RWPE2 (cell line): Measurements from ENCODE around the gene SORCS3.

Source experiments
- ATAC-seq: fragments of 200-7000 bp; cut with Tn5 transposase; 3 replicates; pipeline ENCODE4 v1.9.1; 2021; ENCODE audit warnings: low read depth
- DNase-seq: peaks from one replicate; pipeline ENCODE4 v3.0.0-alpha.2; 2020; ENCODE audit warnings: low spot score
- H3K27ac ChIP-seq: fragments of 450-650 bp; 2 replicates; pipeline ENCODE4 v1.5.1; 2017; ENCODE audit warnings: mild to moderate bottlenecking; ENCODE audit not compliant: poor library complexity, severe bottlenecking
- H3K27me3 ChIP-seq: fragments of 250-450 bp; sonication (Bioruptor Pico); 2 replicates; pipeline ENCODE4 v1.5.1; 2021; ENCODE audit warnings: mild to moderate bottlenecking, moderate library complexity; ENCODE audit not compliant: insufficient read depth, poor library complexity, severe bottlenecking
- H3K36me3 ChIP-seq: fragments of 250-450 bp; sonication (Bioruptor Pico); 2 replicates; pipeline ENCODE4 v1.5.1; 2020; ENCODE audit warnings: low read depth, mild to moderate bottlenecking, moderate library complexity
- H3K4me1 ChIP-seq: fragments of 250-450 bp; sonication (Bioruptor Pico); 2 replicates; pipeline ENCODE4 v1.5.1; 2021; ENCODE audit warnings: mild to moderate bottlenecking, moderate library complexity; ENCODE audit not compliant: insufficient read depth, poor library complexity, severe bottlenecking
- H3K4me3 ChIP-seq: fragments of 250-450 bp; sonication (Bioruptor Pico); 2 replicates; pipeline ENCODE4 v1.5.1; 2021; ENCODE audit warnings: mild to moderate bottlenecking, moderate library complexity; ENCODE audit not compliant: severe bottlenecking
- H3K9me3 ChIP-seq: fragments of 250-450 bp; sonication (Bioruptor Pico); 2 replicates; pipeline ENCODE4 v1.5.1; 2021; ENCODE audit warnings: mild to moderate bottlenecking, moderate library complexity; ENCODE audit not compliant: severe bottlenecking
- CTCF ChIP-seq: fragments of 450-650 bp; IDR thresholded peaks from one replicate; pipeline ENCODE4 v1.5.1; 2017; ENCODE audit warnings: mild to moderate bottlenecking, moderate library complexity; ENCODE audit not compliant: poor library complexity, severe bottlenecking

Gene SORCS3

GRCh38 chr10:105185161-105185560 lies 544.1 kb downstream of the SORCS3 start:
- H3K9me3 ChIP-seq, result no peaks in the 10 kb centered on the region
- peaks cover 7% of the 10 kb centered on the region for H3K4me1 ChIP-seq
- TF ChIP-seq CTCF, result no peak
- no peak overlapping the region for H3K4me3 ChIP-seq
- DNase-seq, result no peak
- no peaks in the 10 kb centered on the region for H3K36me3 ChIP-seq
- peak overlapping the region; percentile 34 for H3K27ac ChIP-seq
- H3K27me3 ChIP-seq, result no peaks in the 10 kb centered on the region
- peak; percentile 60; the same call in 2 of the 3 replicates for ATAC-seq

- TF ChIP-seq CTCF, result no peak
- H3K9me3 ChIP-seq, result no peaks in the 10 kb centered on the region
- ATAC-seq (no peak), DNase-seq (no peak)
- no peaks in the 10 kb centered on the region for H3K27me3 ChIP-seq
- H3K27ac ChIP-seq, result no peak overlapping the region
- no peaks in the 10 kb centered on the region for H3K36me3 ChIP-seq
- H3K4me1 ChIP-seq, result peaks cover 7% of the 10 kb centered on the region
- no peak overlapping the region for H3K4me3 ChIP-seq
Measured at GRCh38 chr10:105187243-105187642, 546.2 kb downstream of the SORCS3 start.

DNA sequence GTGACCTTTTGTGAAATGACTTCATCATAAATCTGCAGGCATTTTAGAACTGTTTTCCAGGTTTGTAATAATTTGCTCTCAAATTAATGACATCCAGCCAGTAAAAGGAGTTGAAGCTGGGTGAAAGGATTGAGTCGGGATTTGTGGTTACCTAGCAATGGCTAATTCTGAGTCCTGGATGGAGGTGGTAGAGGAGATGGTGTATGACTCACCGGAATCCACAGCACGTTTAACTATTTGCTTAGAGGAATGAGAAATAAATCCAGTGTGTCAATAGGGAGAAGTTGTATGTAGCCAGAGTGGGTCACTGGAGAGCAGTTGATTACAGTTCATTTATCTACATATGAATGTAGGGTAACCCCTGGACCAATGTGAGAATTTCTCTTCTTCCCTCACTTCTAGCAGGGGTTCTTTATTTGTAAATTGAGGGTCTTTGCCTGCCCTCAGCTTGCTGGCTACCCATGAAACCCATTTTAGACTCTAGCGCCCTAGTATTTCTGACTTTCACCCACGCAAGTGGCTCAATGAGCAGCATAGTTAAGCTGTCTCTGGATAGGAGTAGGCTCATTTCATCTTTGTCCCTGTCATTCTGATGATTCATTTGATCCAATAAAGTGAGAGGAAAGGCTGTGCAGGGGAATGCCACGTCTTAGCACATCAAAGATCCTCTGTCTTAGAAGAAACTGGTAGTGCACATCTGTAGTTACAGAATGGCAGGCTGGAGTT lies 547.8 kb downstream of the SORCS3 start:
- Histone ChIP-seq H3K27me3 (no peaks in the 10 kb centered on the region), H3K36me3 (no peaks in the 10 kb centered on the region), H3K27ac (no peak overlapping the region), H3K4me1 (peaks cover 7% of the 10 kb centered on the region), H3K4me3 (no peak overlapping the region), H3K9me3 (no peaks in the 10 kb centered on the region)
- DNase-seq (peak; percentile 43), ATAC-seq (peak; percentile 96)
- TF ChIP-seq CTCF, result no peak

GRCh38 chr10:105189463-105189800 lies 548.3 kb downstream of the SORCS3 start:
- DNase-seq, result no peak
- ATAC-seq, result peak; percentile 40; the same call in 1 of the 3 replicates
- TF ChIP-seq CTCF, result no peak
- no peaks in the 10 kb centered on the region for H3K9me3 ChIP-seq
- no peaks in the 10 kb centered on the region for H3K36me3 ChIP-seq
- H3K4me1 ChIP-seq, result peaks cover 7% of the 10 kb centered on the region
- H3K4me3 ChIP-seq, result no peak overlapping the region
- no peaks in the 10 kb centered on the region for H3K27me3 ChIP-seq
- H3K27ac ChIP-seq, result no peak overlapping the region

GRCh38 chr10:105192146-105192545 lies 551.1 kb downstream of the SORCS3 start:
- DNase-seq (no peak), ATAC-seq (no peak)
- H3K27ac ChIP-seq, result no peak overlapping the region
- H3K4me3 ChIP-seq, result no peak overlapping the region
- H3K27me3 ChIP-seq, result no peaks in the 10 kb centered on the region
- H3K9me3 ChIP-seq, result no peaks in the 10 kb centered on the region
- peaks cover 12% of the 10 kb centered on the region for H3K4me1 ChIP-seq
- H3K36me3 ChIP-seq, result no peaks in the 10 kb centered on the region
- TF ChIP-seq CTCF, result no peak
